NT2/D1 (cell line): ENCODE results near the gene SYNDIG1.

Experiments used
- YY1 ChIP-seq: IDR thresholded peaks from 2 replicates; pipeline ENCODE4 v1.6.1; 2011; ENCODE audit not compliant: insufficient read length, insufficient read depth
- ZNF274 ChIP-seq: IDR thresholded peaks from 2 replicates; pipeline ENCODE4 v1.6.1; 2011; ENCODE audit warnings: mild to moderate bottlenecking, low read depth, low read length

- no peak for TF ChIP-seq ZNF274
- no peak for TF ChIP-seq YY1
Observed at GRCh38 chr20:24668791-24669190, 199.4 kb downstream of the SYNDIG1 start.
